GM12875 (cell line): ENCODE data around the gene HYAL3.
"Not testable (repeated sequence)": the region's sequence is repeated elsewhere in the genome, so short reads cannot be mapped to it uniquely, and the experiment has no call there.

ENCODE experiments used
- H3K4me3 ChIP-seq: one replicate; pipeline ENCODE4 v1.5.1; 2011; ENCODE audit warnings: low read depth, low read length, control low read depth
- CTCF ChIP-seq: IDR thresholded peaks from 2 replicates; pipeline ENCODE4 v1.5.1; 2011; ENCODE audit warnings: low read depth, mild to moderate bottlenecking, control low read depth, inconsistent platforms, low read length, moderate library complexity, borderline replicate concordance; ENCODE audit not compliant: insufficient read depth

HYAL3 gene

GRCh38 chr3:50275996-50276761 lies 23.0 kb downstream of the HYAL3 start:
- no peak for TF ChIP-seq CTCF
- H3K4me3 ChIP-seq: no peak overlapping the region

GRCh38 chr3:50275141-50275995 lies 23.8 kb downstream of the HYAL3 start:
- no peak overlapping the region for H3K4me3 ChIP-seq
- no peak for TF ChIP-seq CTCF

- H3K4me3 ChIP-seq: no peak overlapping the region
- peak; percentile 76 for TF ChIP-seq CTCF
Observed at GRCh38 chr3:50274371-50275104, 24.7 kb downstream of the HYAL3 start.

GRCh38 chr3:50273689-50274065 lies 25.5 kb downstream of the HYAL3 start:
- no peak overlapping the region for H3K4me3 ChIP-seq
- TF ChIP-seq CTCF: no peak

GRCh38 chr3:50272911-50273688 lies 26.1 kb downstream of the HYAL3 start:
- TF ChIP-seq CTCF: peak; percentile 97
- no peak overlapping the region for H3K4me3 ChIP-seq

- H3K4me3 ChIP-seq: not testable (repeated sequence)
Observed at GRCh38 chr3:50272538-50272910, 26.7 kb downstream of the HYAL3 start.
